Brain pericyte (primary cell): Measurements from ENCODE around the gene BSN.

ENCODE experiments used
- DNase-seq: peaks from one replicate; pipeline ENCODE4 v3.0.0-alpha.2; 2012; ENCODE audit warnings: low read depth, low spot score

Gene BSN

GRCh38 chr3:49627634-49628033, 73.4 kb downstream of the BSN start:
- DNase-seq: no peak

- DNase-seq: no peak
These were observed 74.0 kb downstream of the BSN start for GRCh38 chr3:49628249-49628648.

GRCh38 chr3:49629451-49629850, 75.2 kb downstream of the BSN start:
- DNase-seq: no peak

- DNase-seq: no peak
These were observed 75.6 kb downstream of the BSN start for GRCh38 chr3:49629866-49630265.

GRCh38 chr3:49630784-49631183, 76.5 kb downstream of the BSN start:
- DNase-seq: no peak

- no peak for DNase-seq
These were observed 80.5 kb downstream of the BSN start for GRCh38 chr3:49634736-49635135.

- no peak for DNase-seq
These were observed 82.8 kb downstream of the BSN start for GRCh38 chr3:49636883-49637609.

- DNase-seq: no peak
These were observed 84.2 kb downstream of the BSN start for GRCh38 chr3:49638445-49638844.

- DNase-seq: no peak
These were observed 85.3 kb downstream of the BSN start for GRCh38 chr3:49639551-49639950.

- DNase-seq: no peak
These were observed 87.0 kb downstream of the BSN start for GRCh38 chr3:49641292-49641691.

- DNase-seq: no peak
These were observed 87.8 kb downstream of the BSN start for GRCh38 chr3:49641921-49642707.

- DNase-seq: no peak
These were observed 88.5 kb downstream of the BSN start for GRCh38 chr3:49642708-49643145.

- no peak for DNase-seq
These were observed 90.4 kb downstream of the BSN start for GRCh38 chr3:49644684-49645083.

GRCh38 chr3:49646236-49646635, 92.0 kb downstream of the BSN start:
- DNase-seq: no peak

- DNase-seq: no peak
These were observed 93.5 kb downstream of the BSN start for GRCh38 chr3:49647741-49648140.

- no peak for DNase-seq
These were observed 94.2 kb downstream of the BSN start for GRCh38 chr3:49648354-49649019.

GRCh38 chr3:49649576-49649975, 95.3 kb downstream of the BSN start:
- DNase-seq: no peak

GRCh38 chr3:49650177-49650576, 95.9 kb downstream of the BSN start:
- DNase-seq: no peak

GRCh38 chr3:49650637-49651036, 96.4 kb downstream of the BSN start:
- DNase-seq: no peak

- no peak for DNase-seq
These were observed 98.1 kb downstream of the BSN start for GRCh38 chr3:49652218-49652902.

GRCh38 chr3:49652903-49653415, 98.7 kb downstream of the BSN start:
- no peak for DNase-seq

GRCh38 chr3:49653621-49654020, 99.3 kb downstream of the BSN start:
- no peak for DNase-seq
